GM23338 (cell line): ENCODE results near the gene RAB1B. TPM values are rescaled to one million over a fixed set of nuclear protein-coding genes. Genes with fewer than 3 reads are reported as not detected.

Source experiments
- ATAC-seq: fragments of 200-7000 bp; cut with Tn5 transposase; 3 replicates; pipeline ENCODE4 v1.9.1; 2020
- DNase-seq: peaks from one replicate; pipeline ENCODE4 v3.0.0-alpha.2; 2015; ENCODE audit warnings: low spot score
- H2AFZ ChIP-seq: fragments of 200-600 bp; sonication (generic); 2 replicates; pipeline ENCODE4 v1.8.0; 2016; ENCODE audit warnings: antibody characterized with exemption, mild to moderate bottlenecking, moderate library complexity
- H3F3A ChIP-seq: fragments of 200-600 bp; sonication (generic); replicated peaks from 2 replicates; pipeline ENCODE4 v1.8.0; 2017; ENCODE audit warnings: antibody characterized with exemption, mixed run types, low read depth
- H3K27ac ChIP-seq: fragments of 200-600 bp; sonication (generic); 2 replicates; pipeline ENCODE4 v1.6.1; 2016; ENCODE audit warnings: low read depth
- H3K27me3 ChIP-seq: fragments of 200-600 bp; sonication (generic); 2 replicates; pipeline ENCODE4 v1.8.0; 2016; ENCODE audit warnings: mild to moderate bottlenecking, mixed run types, moderate library complexity; ENCODE audit not compliant: insufficient read depth
- H3K36me3 ChIP-seq: fragments of 200-600 bp; sonication (generic); 2 replicates; pipeline ENCODE4 v1.8.0; 2016; ENCODE audit warnings: mild to moderate bottlenecking; ENCODE audit not compliant: insufficient read depth
- H3K4me1 ChIP-seq: fragments of 200-600 bp; sonication (generic); 2 replicates; pipeline ENCODE4 v1.8.0; 2016; ENCODE audit warnings: mild to moderate bottlenecking, moderate library complexity; ENCODE audit not compliant: insufficient read depth
- H3K4me2 ChIP-seq: fragments of 200-600 bp; sonication (generic); 2 replicates; pipeline ENCODE4 v1.7.1; 2017; ENCODE audit warnings: mixed run types
- H3K4me3 ChIP-seq: fragments of 200-600 bp; sonication (generic); 2 replicates; pipeline ENCODE4 v1.6.1; 2016; ENCODE audit warnings: mixed run types
- H3K79me2 ChIP-seq: fragments of 200-600 bp; sonication (generic); replicated peaks from 2 replicates; pipeline ENCODE4 v1.8.0; 2017; ENCODE audit warnings: mild to moderate bottlenecking; ENCODE audit not compliant: insufficient read depth
- H3K9me2 ChIP-seq: fragments of 200-600 bp; sonication (generic); 2 replicates; pipeline ENCODE4 v1.8.0; 2017; ENCODE audit not compliant: insufficient read depth
- H4K20me1 ChIP-seq: fragments of 200-600 bp; sonication (generic); replicated peaks from 2 replicates; pipeline ENCODE4 v1.8.0; 2017; ENCODE audit warnings: mild to moderate bottlenecking; ENCODE audit not compliant: insufficient read depth
- H3K27ac Mint-ChIP-seq: 2 replicates; pipeline ENCODE4 v1.8.0; 2020; ENCODE audit warnings: inconsistent platforms, mild to moderate bottlenecking, moderate library complexity, mixed read lengths
- H3K27me3 Mint-ChIP-seq: 3 replicates; pipeline ENCODE4 v1.8.0; 2022; ENCODE audit warnings: low read depth, mild to moderate bottlenecking, moderate library complexity, mixed read lengths, inconsistent platforms; ENCODE audit not compliant: insufficient read depth, poor library complexity
- H3K36me3 Mint-ChIP-seq: 3 replicates; pipeline ENCODE4 v1.8.0; 2021; ENCODE audit warnings: low read depth, mild to moderate bottlenecking, inconsistent platforms, moderate library complexity, mixed read lengths
- H3K4me1 Mint-ChIP-seq: 3 replicates; pipeline ENCODE4 v1.8.0; 2020; ENCODE audit warnings: mild to moderate bottlenecking, inconsistent platforms, mixed read lengths
- H3K4me3 Mint-ChIP-seq: 3 replicates; pipeline ENCODE4 v1.8.0; 2021; ENCODE audit warnings: moderate library complexity, mild to moderate bottlenecking, inconsistent platforms, mixed read lengths
- H3K9me3 Mint-ChIP-seq: 3 replicates; pipeline ENCODE4 v1.8.0; 2020; ENCODE audit warnings: moderate library complexity, mild to moderate bottlenecking, inconsistent platforms, mixed read lengths
- CREB1 ChIP-seq: fragments of 250-450 bp; sonication (Bioruptor Pico); IDR thresholded peaks from 2 replicates; pipeline ENCODE4 v1.5.0; 2020; ENCODE audit warnings: low read depth, mild to moderate bottlenecking, moderate library complexity
- EZH2 ChIP-seq: fragments of 200-600 bp; sonication (generic); IDR thresholded peaks from one replicate; pipeline ENCODE4 v1.8.0; 2017; ENCODE audit warnings: antibody characterized with exemption, mild to moderate bottlenecking, low read depth; ENCODE audit not compliant: unreplicated experiment
- EZH2phosphoT487 ChIP-seq: fragments of 200-600 bp; sonication (generic); IDR thresholded peaks from one replicate; pipeline ENCODE4 v1.8.1; 2018; ENCODE audit warnings: antibody characterized with exemption; ENCODE audit not compliant: unreplicated experiment
- JUNB ChIP-seq: IDR thresholded peaks from one replicate; pipeline ENCODE4 v1.6.1; 2016; ENCODE audit warnings: antibody characterized with exemption; ENCODE audit not compliant: unreplicated experiment
- NANOG ChIP-seq: IDR thresholded peaks from 2 replicates; pipeline ENCODE4 v1.6.1; 2016; ENCODE audit warnings: antibody characterized with exemption, borderline replicate concordance
- POLR2AphosphoS5 ChIP-seq: IDR thresholded peaks from 2 replicates; pipeline ENCODE4 v1.6.1; 2016; ENCODE audit warnings: antibody characterized with exemption, low read depth
- REST ChIP-seq: IDR thresholded peaks from one replicate; pipeline ENCODE4 v1.6.1; 2018; ENCODE audit warnings: antibody characterized with exemption; ENCODE audit not compliant: unreplicated experiment
- STAT1 ChIP-seq: IDR thresholded peaks from one replicate; pipeline ENCODE4 v1.6.1; 2016; ENCODE audit warnings: antibody characterized with exemption; ENCODE audit not compliant: unreplicated experiment
- ZNF114 ChIP-seq: fragments of 250-450 bp; sonication (Bioruptor Pico); IDR thresholded peaks from 2 replicates; pipeline ENCODE4 v1.5.0; 2020; ENCODE audit warnings: mild to moderate bottlenecking, moderate library complexity
- ZNF331 ChIP-seq: fragments of 250-450 bp; sonication (Bioruptor Pico); IDR thresholded peaks from 2 replicates; pipeline ENCODE4 v1.5.0; 2020; ENCODE audit warnings: low read depth, mild to moderate bottlenecking, moderate library complexity
- polyA plus RNA-seq: library from polyadenylated mRNA; unstranded; fragments of >200 nt; fragmentation: Nextera tagmentation; extraction: Ambion mirVana; gene quantifications from 2 replicates; pipeline ENCODE4 v1.2.1, GENCODE V29; 2016
- total RNA-seq: library from RNA; depleted of rRNA; stranded (reverse); fragments of >200 nt; shearing (Covaris generic); gene quantifications from 2 replicates; pipeline ENCODE4 v1.2.3, GENCODE V29; 2014
- TF ChIP-seq, protein P1 (sequence below): fragments of 250-450 bp; sonication (Bioruptor Pico); IDR thresholded peaks from 2 replicates; pipeline ENCODE4 v1.5.0; 2020; ENCODE audit warnings: mild to moderate bottlenecking, moderate library complexity
- TF ChIP-seq, protein P2 (sequence below), 2 experiments: fragments of 200-600 bp in 1 of 2; sonication (generic) in 1 of 2; conservative IDR thresholded peaks; 2 replicates each; pipeline versions ENCODE4 v1.5.1 to v1.6.1; 2016 to 2017; ENCODE audit warnings: antibody characterized with exemption in 2 of 2, low read depth in 2 of 2, mild to moderate bottlenecking in 2 of 2, moderate library complexity in 1 of 2
- TF ChIP-seq, protein P3 (sequence below): IDR thresholded peaks from 2 replicates; pipeline ENCODE4 v1.6.1; 2016; ENCODE audit warnings: antibody characterized with exemption

The RAB1B gene
- total and polyA plus RNA-seq, 2 experiments from 2014 or later, result 30.5 to 92.7 TPM

DNA sequence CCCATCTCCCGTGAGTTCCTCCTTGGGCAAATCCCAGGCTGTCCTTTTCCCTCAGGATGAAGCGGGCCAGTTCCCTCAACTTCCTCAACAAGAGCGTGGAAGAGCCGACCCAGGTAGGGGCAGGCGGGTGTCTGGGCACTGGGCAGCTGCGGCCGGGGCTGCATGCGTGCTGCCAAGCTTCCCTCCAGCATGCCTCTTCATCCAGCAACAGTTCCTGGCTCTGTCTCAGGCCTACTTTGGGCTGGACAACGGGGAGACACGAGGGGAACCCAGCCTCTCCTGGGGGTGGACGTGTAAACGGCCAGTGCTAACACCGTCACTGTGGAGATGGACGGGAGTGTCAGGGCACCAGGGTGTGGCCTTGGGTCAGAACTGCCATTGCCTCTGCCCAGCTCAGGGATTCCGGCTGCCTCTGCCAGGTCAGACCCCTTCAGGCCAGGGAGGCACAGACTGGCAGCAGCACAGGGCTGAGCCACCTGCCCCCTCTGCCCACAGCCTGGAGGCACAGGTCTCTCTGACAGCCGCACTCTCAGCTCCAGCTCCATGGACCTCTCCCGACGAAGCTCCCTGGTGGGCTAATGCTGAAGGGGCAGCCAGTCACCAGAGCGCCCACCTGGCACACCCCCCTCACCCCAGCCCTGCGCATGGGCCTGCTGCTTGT, 1.9 kb upstream of the RAB1B start:
- peaks cover 31% of the 10 kb centered on the region for H3K36me3 Mint-ChIP-seq
- no peaks in the 10 kb centered on the region for H3K4me1 ChIP-seq
- H3K79me2 ChIP-seq, result peaks cover 20% of the 10 kb centered on the region
- H3K27me3 ChIP-seq, result no peaks in the 10 kb centered on the region
- peak overlapping the region; percentile 79; the same call in 1 of the 2 replicates for H3K27ac ChIP-seq
- H3K9me3 Mint-ChIP-seq, result no peaks in the 10 kb centered on the region
- no peak overlapping the region for H2AFZ ChIP-seq
- no peak overlapping the region for H3K27ac Mint-ChIP-seq
- H3K36me3 ChIP-seq, result no peaks in the 10 kb centered on the region
- TF ChIP-seq JUNB (no peak), CREB1 (CRISPR knock-in tag) (no peak), NANOG (no peak), ZNF331 (CRISPR knock-in tag) (no peak), REST (no peak), STAT1 (no peak), ZNF114 (CRISPR knock-in tag) (no peak), POLR2AphosphoS5 (no peak), EZH2phosphoT487 (no peak), EZH2 (no peak)
- TF ChIP-seq, protein P1, sequence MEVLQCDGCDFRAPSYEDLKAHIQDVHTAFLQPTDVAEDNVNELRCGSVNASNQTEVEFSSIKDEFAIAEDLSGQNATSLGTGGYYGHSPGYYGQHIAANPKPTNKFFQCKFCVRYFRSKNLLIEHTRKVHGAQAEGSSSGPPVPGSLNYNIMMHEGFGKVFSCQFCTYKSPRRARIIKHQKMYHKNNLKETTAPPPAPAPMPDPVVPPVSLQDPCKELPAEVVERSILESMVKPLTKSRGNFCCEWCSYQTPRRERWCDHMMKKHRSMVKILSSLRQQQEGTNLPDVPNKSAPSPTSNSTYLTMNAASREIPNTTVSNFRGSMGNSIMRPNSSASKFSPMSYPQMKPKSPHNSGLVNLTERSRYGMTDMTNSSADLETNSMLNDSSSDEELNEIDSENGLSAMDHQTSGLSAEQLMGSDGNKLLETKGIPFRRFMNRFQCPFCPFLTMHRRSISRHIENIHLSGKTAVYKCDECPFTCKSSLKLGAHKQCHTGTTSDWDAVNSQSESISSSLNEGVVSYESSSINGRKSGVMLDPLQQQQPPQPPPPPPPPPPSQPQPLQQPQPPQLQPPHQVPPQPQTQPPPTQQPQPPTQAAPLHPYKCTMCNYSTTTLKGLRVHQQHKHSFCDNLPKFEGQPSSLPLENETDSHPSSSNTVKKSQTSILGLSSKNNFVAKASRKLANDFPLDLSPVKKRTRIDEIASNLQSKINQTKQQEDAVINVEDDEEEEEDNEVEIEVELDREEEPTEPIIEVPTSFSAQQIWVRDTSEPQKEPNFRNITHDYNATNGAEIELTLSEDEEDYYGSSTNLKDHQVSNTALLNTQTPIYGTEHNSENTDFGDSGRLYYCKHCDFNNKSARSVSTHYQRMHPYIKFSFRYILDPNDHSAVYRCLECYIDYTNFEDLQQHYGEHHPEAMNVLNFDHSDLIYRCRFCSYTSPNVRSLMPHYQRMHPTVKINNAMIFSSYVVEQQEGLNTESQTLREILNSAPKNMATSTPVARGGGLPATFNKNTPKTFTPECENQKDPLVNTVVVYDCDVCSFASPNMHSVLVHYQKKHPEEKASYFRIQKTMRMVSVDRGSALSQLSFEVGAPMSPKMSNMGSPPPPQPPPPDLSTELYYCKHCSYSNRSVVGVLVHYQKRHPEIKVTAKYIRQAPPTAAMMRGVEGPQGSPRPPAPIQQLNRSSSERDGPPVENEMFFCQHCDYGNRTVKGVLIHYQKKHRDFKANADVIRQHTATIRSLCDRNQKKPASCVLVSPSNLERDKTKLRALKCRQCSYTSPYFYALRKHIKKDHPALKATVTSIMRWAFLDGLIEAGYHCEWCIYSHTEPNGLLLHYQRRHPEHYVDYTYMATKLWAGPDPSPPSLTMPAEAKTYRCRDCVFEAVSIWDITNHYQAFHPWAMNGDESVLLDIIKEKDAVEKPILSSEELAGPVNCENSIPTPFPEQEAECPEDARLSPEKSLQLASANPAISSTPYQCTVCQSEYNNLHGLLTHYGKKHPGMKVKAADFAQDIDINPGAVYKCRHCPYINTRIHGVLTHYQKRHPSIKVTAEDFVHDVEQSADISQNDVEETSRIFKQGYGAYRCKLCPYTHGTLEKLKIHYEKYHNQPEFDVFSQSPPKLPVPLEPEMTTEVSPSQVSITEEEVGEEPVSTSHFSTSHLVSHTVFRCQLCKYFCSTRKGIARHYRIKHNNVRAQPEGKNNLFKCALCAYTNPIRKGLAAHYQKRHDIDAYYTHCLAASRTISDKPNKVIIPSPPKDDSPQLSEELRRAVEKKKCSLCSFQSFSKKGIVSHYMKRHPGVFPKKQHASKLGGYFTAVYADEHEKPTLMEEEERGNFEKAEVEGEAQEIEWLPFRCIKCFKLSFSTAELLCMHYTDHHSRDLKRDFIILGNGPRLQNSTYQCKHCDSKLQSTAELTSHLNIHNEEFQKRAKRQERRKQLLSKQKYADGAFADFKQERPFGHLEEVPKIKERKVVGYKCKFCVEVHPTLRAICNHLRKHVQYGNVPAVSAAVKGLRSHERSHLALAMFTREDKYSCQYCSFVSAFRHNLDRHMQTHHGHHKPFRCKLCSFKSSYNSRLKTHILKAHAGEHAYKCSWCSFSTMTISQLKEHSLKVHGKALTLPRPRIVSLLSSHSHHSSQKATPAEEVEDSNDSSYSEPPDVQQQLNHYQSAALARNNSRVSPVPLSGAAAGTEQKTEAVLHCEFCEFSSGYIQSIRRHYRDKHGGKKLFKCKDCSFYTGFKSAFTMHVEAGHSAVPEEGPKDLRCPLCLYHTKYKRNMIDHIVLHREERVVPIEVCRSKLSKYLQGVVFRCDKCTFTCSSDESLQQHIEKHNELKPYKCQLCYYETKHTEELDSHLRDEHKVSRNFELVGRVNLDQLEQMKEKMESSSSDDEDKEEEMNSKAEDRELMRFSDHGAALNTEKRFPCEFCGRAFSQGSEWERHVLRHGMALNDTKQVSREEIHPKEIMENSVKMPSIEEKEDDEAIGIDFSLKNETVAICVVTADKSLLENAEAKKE (CRISPR knock-in tag), result no peak
- TF ChIP-seq, protein P2, sequence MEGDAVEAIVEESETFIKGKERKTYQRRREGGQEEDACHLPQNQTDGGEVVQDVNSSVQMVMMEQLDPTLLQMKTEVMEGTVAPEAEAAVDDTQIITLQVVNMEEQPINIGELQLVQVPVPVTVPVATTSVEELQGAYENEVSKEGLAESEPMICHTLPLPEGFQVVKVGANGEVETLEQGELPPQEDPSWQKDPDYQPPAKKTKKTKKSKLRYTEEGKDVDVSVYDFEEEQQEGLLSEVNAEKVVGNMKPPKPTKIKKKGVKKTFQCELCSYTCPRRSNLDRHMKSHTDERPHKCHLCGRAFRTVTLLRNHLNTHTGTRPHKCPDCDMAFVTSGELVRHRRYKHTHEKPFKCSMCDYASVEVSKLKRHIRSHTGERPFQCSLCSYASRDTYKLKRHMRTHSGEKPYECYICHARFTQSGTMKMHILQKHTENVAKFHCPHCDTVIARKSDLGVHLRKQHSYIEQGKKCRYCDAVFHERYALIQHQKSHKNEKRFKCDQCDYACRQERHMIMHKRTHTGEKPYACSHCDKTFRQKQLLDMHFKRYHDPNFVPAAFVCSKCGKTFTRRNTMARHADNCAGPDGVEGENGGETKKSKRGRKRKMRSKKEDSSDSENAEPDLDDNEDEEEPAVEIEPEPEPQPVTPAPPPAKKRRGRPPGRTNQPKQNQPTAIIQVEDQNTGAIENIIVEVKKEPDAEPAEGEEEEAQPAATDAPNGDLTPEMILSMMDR (conservative IDR thresholded peaks at IDR 0.05; ENCODE audit: low read depth in 2 of 2), result no peak
- TF ChIP-seq, protein P3, sequence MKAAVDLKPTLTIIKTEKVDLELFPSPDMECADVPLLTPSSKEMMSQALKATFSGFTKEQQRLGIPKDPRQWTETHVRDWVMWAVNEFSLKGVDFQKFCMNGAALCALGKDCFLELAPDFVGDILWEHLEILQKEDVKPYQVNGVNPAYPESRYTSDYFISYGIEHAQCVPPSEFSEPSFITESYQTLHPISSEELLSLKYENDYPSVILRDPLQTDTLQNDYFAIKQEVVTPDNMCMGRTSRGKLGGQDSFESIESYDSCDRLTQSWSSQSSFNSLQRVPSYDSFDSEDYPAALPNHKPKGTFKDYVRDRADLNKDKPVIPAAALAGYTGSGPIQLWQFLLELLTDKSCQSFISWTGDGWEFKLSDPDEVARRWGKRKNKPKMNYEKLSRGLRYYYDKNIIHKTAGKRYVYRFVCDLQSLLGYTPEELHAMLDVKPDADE, result no peak
- no peak for ATAC-seq
- peaks cover 10% of the 10 kb centered on the region for H3K27me3 Mint-ChIP-seq
- peak overlapping the region; percentile 95 for H3K4me3 ChIP-seq
- 0 out of 2 replicates have a peak, but pooled peaks cover 14% of the 10 kb centered on the region for H3F3A ChIP-seq
- peaks cover 7% of the 10 kb centered on the region for H4K20me1 ChIP-seq
- DNase-seq, result no peak
- H3K4me1 Mint-ChIP-seq, result peaks cover 16% of the 10 kb centered on the region
- H3K4me2 ChIP-seq, result peak overlapping the region; percentile 73
- H3K4me3 Mint-ChIP-seq, result peak overlapping the region; percentile 93
- H3K9me2 ChIP-seq, result no peaks in the 10 kb centered on the region
